ENCODE data around the gene MARK1.
A peak's percentile ranks its signal among the peaks of the same experiment; 100 is the strongest.

Gene MARK1

GRCh38 chr1:220692436-220693228 lies 164.7 kb downstream of the MARK1 start:
- no peak for DNase-seq

DNA sequence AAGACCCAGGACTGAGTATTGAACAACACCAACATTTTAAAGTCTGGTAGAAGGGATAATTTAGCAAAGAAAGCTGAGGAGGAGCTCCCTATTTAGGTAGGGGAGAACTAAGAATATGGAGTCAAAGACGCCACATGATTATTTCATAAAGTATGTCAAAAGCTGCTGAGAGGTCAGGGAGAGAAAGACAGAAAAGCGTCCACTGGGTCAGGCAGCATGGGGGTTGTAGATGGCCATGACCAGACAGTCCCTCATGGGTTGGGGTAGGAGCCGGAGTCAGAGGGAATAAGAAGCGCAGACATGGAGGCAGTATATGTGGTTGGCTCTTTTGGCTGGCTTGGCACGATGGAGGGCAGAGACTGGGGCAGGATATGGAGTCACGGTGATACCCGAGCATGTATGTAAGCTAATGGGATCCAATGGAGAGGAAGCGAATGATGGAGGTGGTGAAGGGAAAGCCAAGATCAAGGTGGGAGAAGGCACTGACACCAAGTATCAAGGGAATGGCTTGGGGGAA lies 167.0 kb downstream of the MARK1 start:
- DNase-seq = no peak

GRCh38 chr1:220695426-220695825 lies 167.5 kb downstream of the MARK1 start:
- DNase-seq = no peak

- DNase-seq = no peak
These were observed 168.4 kb downstream of the MARK1 start for GRCh38 chr1:220696226-220696862.

DNA sequence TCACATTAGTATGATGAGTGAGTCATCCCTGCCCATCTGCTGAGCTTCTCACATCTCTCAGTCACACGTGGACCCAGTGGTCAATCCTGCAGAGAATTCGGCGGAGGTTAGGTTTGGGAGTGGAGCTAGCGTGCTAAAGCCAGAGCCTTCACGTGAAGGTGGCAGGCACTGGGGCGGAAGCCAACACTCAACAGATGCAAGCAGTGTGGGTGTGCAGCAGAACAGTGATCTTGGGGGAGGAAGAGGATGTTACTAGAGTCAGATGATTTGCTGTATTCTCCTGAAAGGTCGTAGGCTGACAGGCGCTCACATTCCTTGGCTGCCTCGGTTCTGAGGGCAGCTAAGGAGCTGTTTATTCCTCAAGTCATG lies 168.9 kb downstream of the MARK1 start:
- DNase-seq = no peak

GRCh38 chr1:220697326-220697725 lies 169.4 kb downstream of the MARK1 start:
- no peak for DNase-seq

DNA sequence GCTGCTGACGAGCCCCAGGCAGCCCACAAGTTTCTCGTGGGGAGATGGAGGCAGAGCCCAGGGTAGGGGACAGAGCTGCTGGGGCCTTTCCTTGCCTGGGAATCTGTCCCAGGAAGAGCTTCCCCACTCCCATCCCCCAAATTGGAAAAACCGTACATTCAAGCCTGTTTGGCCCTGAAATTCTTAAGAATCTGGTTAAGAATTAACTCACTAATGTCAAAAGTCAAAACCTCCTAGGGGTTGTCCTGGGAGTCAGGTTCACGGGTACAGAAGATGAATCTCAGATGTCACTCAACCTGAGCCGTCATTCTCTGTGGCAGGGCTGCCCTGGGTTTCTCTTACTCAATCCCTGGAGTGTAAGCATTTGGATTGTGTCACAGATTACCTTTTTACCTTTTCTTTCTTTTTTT lies 170.7 kb downstream of the MARK1 start:
- DNase-seq = no peak

- no peak for DNase-seq
These were observed 171.1 kb downstream of the MARK1 start for GRCh38 chr1:220699044-220699443.

- no peak for DNase-seq
These were observed 172.7 kb downstream of the MARK1 start for GRCh38 chr1:220700556-220701179.

GRCh38 chr1:220701974-220702373 lies 174.0 kb downstream of the MARK1 start:
- no peak for DNase-seq

- no peak for DNase-seq
These were observed 174.9 kb downstream of the MARK1 start for GRCh38 chr1:220702733-220703270.

DNA sequence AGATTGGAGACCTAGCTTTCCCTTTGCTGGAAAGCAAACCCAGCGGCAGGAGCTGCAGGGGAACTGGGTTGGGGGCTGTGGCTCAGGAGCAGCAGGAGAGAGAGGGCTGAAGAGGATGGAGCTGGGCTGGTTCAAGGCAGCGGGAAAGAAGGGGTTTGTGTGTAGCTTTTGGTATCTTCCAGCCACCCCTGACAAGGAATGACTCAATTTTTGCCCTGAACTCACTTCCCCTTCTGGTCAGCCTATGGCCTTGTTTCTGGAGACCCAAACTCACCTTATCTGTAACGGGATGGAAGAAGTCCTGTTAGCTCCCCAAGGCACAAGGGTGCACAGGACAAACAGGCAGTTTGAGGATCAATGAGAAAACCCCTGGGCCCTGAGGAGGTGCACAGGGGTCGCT lies 175.4 kb downstream of the MARK1 start:
- DNase-seq = no peak

GRCh38 chr1:220705782-220706181 lies 177.8 kb downstream of the MARK1 start:
- no peak for DNase-seq

DNA sequence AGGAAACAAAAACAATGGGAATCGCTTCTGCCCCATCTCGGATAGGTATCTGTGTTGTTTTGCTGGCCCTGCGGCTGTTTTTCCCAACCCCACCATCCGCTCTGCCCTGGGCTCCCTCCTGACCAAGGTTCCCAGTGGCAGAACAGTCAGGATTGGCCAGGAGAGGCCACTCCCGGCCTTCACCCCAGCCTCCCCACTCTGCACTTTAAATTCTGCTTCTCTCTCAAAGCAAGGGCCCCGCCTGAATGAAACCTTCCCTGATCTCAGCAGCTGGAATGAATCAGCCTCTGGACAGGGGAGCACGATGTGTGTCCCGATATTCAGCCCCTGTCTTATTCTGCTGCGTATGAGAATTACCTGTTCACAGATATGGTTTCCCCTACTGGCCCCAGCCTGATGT lies 178.5 kb downstream of the MARK1 start:
- DNase-seq = no peak

- DNase-seq = no peak
These were observed 179.2 kb downstream of the MARK1 start for GRCh38 chr1:220707160-220707559.

GRCh38 chr1:220708244-220708643 lies 180.3 kb downstream of the MARK1 start:
- DNase-seq = no peak

DNA sequence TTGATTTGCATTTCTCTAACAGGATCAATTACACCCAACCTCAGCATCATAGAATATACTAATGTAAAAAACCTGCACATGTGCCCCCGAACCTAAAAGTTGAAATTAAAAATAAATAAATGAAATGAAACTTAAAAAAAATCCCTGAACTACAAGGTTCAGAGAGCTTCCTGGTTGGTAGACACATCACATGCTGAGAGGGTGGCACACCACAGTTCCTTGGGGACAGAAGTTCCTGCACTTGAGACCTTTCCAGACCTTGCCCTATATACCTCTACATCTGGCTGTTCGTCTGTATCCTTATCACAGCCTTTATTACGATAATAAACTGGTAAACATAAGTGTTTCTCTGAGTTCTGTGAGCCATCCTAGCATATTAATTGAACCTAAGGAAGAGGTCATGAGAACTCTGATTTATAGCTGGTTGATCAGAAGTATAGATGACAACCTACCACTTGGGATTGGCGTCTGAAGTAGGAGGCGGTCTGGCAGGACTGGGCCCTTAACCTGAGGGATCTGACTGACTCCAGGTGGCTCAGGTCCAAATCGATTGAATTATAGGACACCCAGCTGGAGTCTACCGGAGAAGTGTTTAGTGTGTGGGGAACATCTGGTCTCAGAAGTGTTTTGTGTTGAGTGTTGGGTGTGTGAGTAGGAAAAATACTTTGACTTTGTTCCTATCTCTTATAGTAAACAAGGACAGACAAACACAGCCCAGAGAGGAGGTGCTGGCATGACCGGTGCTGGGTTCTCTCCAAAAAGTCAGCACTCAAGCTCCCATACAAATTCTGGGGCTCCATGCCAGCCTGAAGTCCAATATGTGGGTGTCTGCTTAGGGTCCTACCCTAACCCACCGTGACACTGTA lies 181.2 kb downstream of the MARK1 start:
- no peak for DNase-seq

GRCh38 chr1:220710333-220710732 lies 182.4 kb downstream of the MARK1 start:
- DNase-seq = no peak

- peak; percentile 62 for DNase-seq
These were observed 183.3 kb downstream of the MARK1 start for GRCh38 chr1:220711056-220711809.

Measured in inflammatory macrophage treated with lipopolysaccharide for 4 hours (primary cell).